H1 (cell line): ENCODE results near the gene MPPED1. TPM values are rescaled to one million over a fixed set of nuclear protein-coding genes. Genes with fewer than 3 reads are reported as not detected.
A peak's percentile ranks its signal among the peaks of the same experiment; 100 is the strongest.

ENCODE experiments used
- CTCF ChIA-PET: fragments of 300-600 bp; sonication (Branson Sonifier 250); formaldehyde crosslinking; loops from one replicate; lab custom pipeline; 2021; ENCODE audit not compliant: partially characterized antibody; lab: Charles Lee
- POLR2A ChIA-PET: fragments of 300-600 bp; sonication (Branson Sonifier 250); formaldehyde crosslinking; loops from one replicate; lab custom pipeline; 2021; ENCODE audit warnings: inconsistent platforms; ENCODE audit not compliant: partially characterized antibody; lab: Charles Lee
- DNase-seq, 2 experiments: peaks; one replicate each; pipeline versions ENCODE4 v3.0.0 to v3.0.0-alpha.2; 2010 to 2022; ENCODE audit warnings: low spot score in 2 of 2, low read depth in 1 of 2, mixed read lengths in 1 of 2
- FAIRE-seq: peaks from 2 replicates; lab custom pipeline; 2011; peaks lifted over from hg19 to GRCh38; lab: Jason Lieb, UNC
- H2AFZ ChIP-seq: 2 replicates; pipeline ENCODE4 v1.8.1; 2012; ENCODE audit warnings: low read length, inconsistent platforms
- H2AK5ac ChIP-seq: 2 replicates; pipeline ENCODE4 v1.6.1; 2013; ENCODE audit warnings: low read depth, low read length
- H2BK120ac ChIP-seq: replicated peaks from 2 replicates; pipeline ENCODE3; 2013; ENCODE audit warnings: low read depth, low read length, inconsistent platforms
- H2BK12ac ChIP-seq: 2 replicates; pipeline ENCODE4 v1.6.1; 2013; ENCODE audit warnings: low read depth, low read length
- H2BK15ac ChIP-seq: 2 replicates; pipeline ENCODE4 v1.6.1; 2013; ENCODE audit warnings: low read length
- H2BK20ac ChIP-seq: 2 replicates; pipeline ENCODE4 v1.6.1; 2013; ENCODE audit warnings: low read length
- H2BK5ac ChIP-seq: 2 replicates; pipeline ENCODE4 v1.6.1; 2013; ENCODE audit warnings: low read depth, low read length
- H3K14ac ChIP-seq: 2 replicates; pipeline ENCODE4 v1.6.1; 2013; ENCODE audit warnings: inconsistent platforms; ENCODE audit not compliant: insufficient read length
- H3K18ac ChIP-seq: 2 replicates; pipeline ENCODE4 v1.6.1; 2013; ENCODE audit warnings: low read length; ENCODE audit errors: extremely low read depth
- H3K23ac ChIP-seq: 2 replicates; pipeline ENCODE4 v1.6.1; 2013; ENCODE audit warnings: inconsistent platforms; ENCODE audit not compliant: insufficient read length
- H3K23me2 ChIP-seq: 2 replicates; pipeline ENCODE4 v1.6.1; 2013; ENCODE audit warnings: low read depth, low read length
- H3K27ac ChIP-seq: 2 replicates; pipeline ENCODE4 v1.6.1; 2011; ENCODE audit warnings: low read depth, low read length, inconsistent platforms
- H3K27me3 ChIP-seq, 4 experiments: replicated peaks in 1 of 4; 1 replicate in 1 of 4; 2 replicates in 3 of 4; pipeline versions ENCODE4 v1.6.1 to v1.8.1; 2011 to 2013; ENCODE audit warnings: low read length in 3 of 4, mild to moderate bottlenecking in 3 of 4, inconsistent platforms in 2 of 4, mixed read lengths in 2 of 4, moderate library complexity in 1 of 4; ENCODE audit not compliant: control insufficient read depth in 3 of 4, insufficient read depth in 3 of 4; ENCODE audit errors: extremely low read depth in 1 of 4
- H3K36me3 ChIP-seq, 4 experiments: 2 replicates each; pipeline versions ENCODE4 v1.6.1 to v1.8.1; 2011 to 2013; ENCODE audit warnings: mild to moderate bottlenecking in 4 of 4, low read length in 3 of 4, moderate library complexity in 2 of 4, control low read depth in 1 of 4, inconsistent platforms in 1 of 4; ENCODE audit not compliant: insufficient read depth in 4 of 4, control insufficient read depth in 2 of 4
- H3K4ac ChIP-seq: replicated peaks from 2 replicates; pipeline ENCODE3; 2013; ENCODE audit warnings: low read length, low read depth, mixed read lengths, inconsistent platforms; ENCODE audit not compliant: insufficient read length
- H3K4me1 ChIP-seq, 4 experiments: replicated peaks in 1 of 4; 1 replicate in 1 of 4; 2 replicates in 3 of 4; pipeline versions ENCODE4 v1.6.1 to v1.8.1; 2011 to 2013; ENCODE audit warnings: low read length in 3 of 4, inconsistent platforms in 2 of 4, mixed read lengths in 1 of 4; ENCODE audit not compliant: insufficient read depth in 4 of 4, control insufficient read depth in 3 of 4
- H3K4me2 ChIP-seq, 2 experiments: 2 replicates each; pipeline versions ENCODE4 v1.6.1 to v1.8.1; 2011 to 2013; ENCODE audit warnings: low read depth in 2 of 2, low read length in 2 of 2, control low read depth in 1 of 2, inconsistent platforms in 1 of 2, mild to moderate bottlenecking in 1 of 2; ENCODE audit not compliant: insufficient read depth in 1 of 2
- H3K4me3 ChIP-seq, 4 experiments: fragments of 200-600, 300-600 bp in 1 of 4; sonication (generic), shearing (Covaris generic), sonication (Bioruptor Twin) in 1 of 4; 2 replicates each; pipeline versions ENCODE4 v1.5.1 to v1.8.1; 2011 to 2016; ENCODE audit warnings: low read length in 4 of 4, low read depth in 3 of 4, control low read depth in 2 of 4, inconsistent platforms in 2 of 4, mild to moderate bottlenecking in 2 of 4, mixed read lengths in 1 of 4, moderate library complexity in 1 of 4; ENCODE audit not compliant: insufficient read depth in 2 of 4; ENCODE audit errors: extremely low read depth in 1 of 4
- H3K56ac ChIP-seq: replicated peaks from 2 replicates; pipeline ENCODE3; 2013; ENCODE audit warnings: low read depth, mild to moderate bottlenecking, mixed read lengths, low read length, inconsistent platforms; ENCODE audit not compliant: insufficient read length
- H3K79me1 ChIP-seq: 2 replicates; pipeline ENCODE4 v1.6.1; 2013; ENCODE audit warnings: low read depth, low read length, control low read depth
- H3K79me2 ChIP-seq, 2 experiments: 2 replicates each; pipeline versions ENCODE4 v1.6.1 to v1.8.1; 2012 to 2013; ENCODE audit warnings: low read length in 2 of 2, mild to moderate bottlenecking in 2 of 2, inconsistent platforms in 1 of 2; ENCODE audit not compliant: insufficient read depth in 2 of 2, control insufficient read depth in 1 of 2
- H3K9ac ChIP-seq, 4 experiments: replicated peaks in 1 of 4; 1 replicate in 1 of 4; 2 replicates in 3 of 4; pipeline versions ENCODE4 v1.6.1 to v1.8.1; 2011 to 2013; ENCODE audit warnings: low read depth in 3 of 4, low read length in 3 of 4, control low read depth in 2 of 4, mild to moderate bottlenecking in 2 of 4, moderate library complexity in 2 of 4, inconsistent platforms in 1 of 4; ENCODE audit errors: extremely low read depth in 1 of 4
- H3K9me3 ChIP-seq, 2 experiments: 2 replicates each; pipeline versions ENCODE4 v1.6.1 to v1.8.1; 2012 to 2013; ENCODE audit warnings: mild to moderate bottlenecking in 2 of 2, moderate library complexity in 2 of 2, control low read depth in 1 of 2, inconsistent platforms in 1 of 2, low read depth in 1 of 2, low read length in 1 of 2, mixed read lengths in 1 of 2; ENCODE audit not compliant: insufficient read depth in 2 of 2
- H4K20me1 ChIP-seq, 2 experiments: replicated peaks in 1 of 2; 2 replicates each; pipeline versions ENCODE3 to v1.8.1; 2011 to 2013; ENCODE audit warnings: inconsistent platforms in 2 of 2, low read length in 2 of 2, mild to moderate bottlenecking in 1 of 2; ENCODE audit not compliant: insufficient read depth in 2 of 2, control insufficient read depth in 1 of 2
- H4K5ac ChIP-seq: 2 replicates; pipeline ENCODE4 v1.6.1; 2013; ENCODE audit warnings: low read length, low read depth, mixed read lengths, inconsistent platforms; ENCODE audit not compliant: insufficient read length
- H4K8ac ChIP-seq: 2 replicates; pipeline ENCODE4 v1.8.0; 2013; ENCODE audit warnings: mild to moderate bottlenecking, moderate library complexity, low read length, inconsistent platforms; ENCODE audit not compliant: insufficient read depth; ENCODE audit errors: extremely low read depth
- H4K91ac ChIP-seq: replicated peaks from 2 replicates; pipeline ENCODE3; 2013; ENCODE audit warnings: low read length, mixed read lengths, inconsistent platforms; ENCODE audit not compliant: insufficient read length
- BACH1 ChIP-seq: IDR thresholded peaks from 2 replicates; pipeline ENCODE4 v1.6.1; 2012; ENCODE audit warnings: low read length, improper control_type of control experiment
- CHD2 ChIP-seq: IDR thresholded peaks from 2 replicates; pipeline ENCODE4 v1.6.1; 2012; ENCODE audit warnings: low read length, improper control_type of control experiment
- CTBP2 ChIP-seq: IDR thresholded peaks from 2 replicates; pipeline ENCODE4 v1.7.0; 2011; ENCODE audit warnings: borderline replicate concordance, mild to moderate bottlenecking, moderate library complexity, mixed read lengths, low read length; ENCODE audit not compliant: insufficient read depth, insufficient read length
- EP300 ChIP-seq, 2 experiments: IDR thresholded peaks; 1 replicate in 1 of 2; 2 replicates in 1 of 2; pipeline ENCODE4 v1.6.1; 2011 to 2012; ENCODE audit warnings: low read depth in 2 of 2, low read length in 2 of 2, mild to moderate bottlenecking in 2 of 2, borderline replicate concordance in 1 of 2, inconsistent platforms in 1 of 2, moderate library complexity in 1 of 2
- PHF8 ChIP-seq: fragments of 200-600 bp; sonication (generic); conservative IDR thresholded peaks from 2 replicates; pipeline ENCODE4 v1.7.1; 2012; ENCODE audit warnings: low read depth, mild to moderate bottlenecking, inconsistent platforms, low read length, moderate library complexity
- SP2 ChIP-seq: IDR thresholded peaks from 2 replicates; pipeline ENCODE4 v1.6.1; 2012; ENCODE audit warnings: mild to moderate bottlenecking, low read length, inconsistent platforms
- SUZ12 ChIP-seq: fragments of 200-600 bp; sonication (generic); IDR thresholded peaks from 2 replicates; pipeline ENCODE4 v1.6.1; 2012; ENCODE audit warnings: mild to moderate bottlenecking, inconsistent platforms, low read length, moderate library complexity, mixed read lengths
- TAF7 ChIP-seq: optimal IDR thresholded peaks from 2 replicates; pipeline ENCODE3; 2011; ENCODE audit warnings: low read depth, mild to moderate bottlenecking, inconsistent platforms, low read length, moderate library complexity, borderline replicate concordance
- TEAD4 ChIP-seq: IDR thresholded peaks from 2 replicates; pipeline ENCODE4 v1.6.1; 2012; ENCODE audit warnings: low read depth, low read length, inconsistent platforms, mixed read lengths
- WGBS, 2 experiments: shearing (Covaris generic) in 1 of 2; methylation state at CpG; one replicate each; pipeline versions ENCODE4 v1.1.6 to v1.1.7; 2013 to 2015; ENCODE audit warnings: low lambda C conversion rate in 2 of 2, mixed read lengths in 2 of 2, inconsistent platforms in 1 of 2, low coverage in 1 of 2, missing lambda C conversion rate in 1 of 2; ENCODE audit not compliant: insufficient replicate concordance in 2 of 2, insufficient coverage in 1 of 2, insufficient read length in 1 of 2; ENCODE audit errors: extremely low coverage in 1 of 2, missing lambda C conversion rate in 1 of 2; 5-methylcytosine and 5-hydroxymethylcytosine counted together
- polyA plus RNA-seq, 7 experiments: library from polyadenylated mRNA; depleted of rRNA in 3 of 7; stranded (reverse) in 5 of 7; unstranded in 2 of 7; fragments of >200 nt in 5 of 7; fragments of 200-250 nt in 2 of 7; gene quantifications; 1 replicate in 5 of 7; 2 replicates in 1 of 7; 4 replicates in 1 of 7; pipeline versions ENCODE4 v1.2.1 to v1.2.3, GENCODE V29; 2011 to 2013; ENCODE audit warnings: missing spikeins in 2 of 7, mixed read lengths in 2 of 7
- total RNA-seq: library from RNA; stranded (reverse); fragmentation: NEBNext Ultra II Directional; extraction: Animal tissue kit (Norgen Biotek cat#: 25700); gene quantifications from 2 replicates; pipeline ENCODE4 v1.2.1, GENCODE V29; 2021
- TF ChIP-seq, protein P1 (sequence below): IDR thresholded peaks from 2 replicates; pipeline ENCODE4 v1.6.1; 2012; ENCODE audit warnings: low read length, inconsistent platforms

Gene MPPED1
- total and polyA plus RNA-seq, 2 of the 8 experiments (the other 6 are each of a cell fraction or from before 2014, with no cell fraction given) = 0.29 to 0.37 TPM

DNA sequence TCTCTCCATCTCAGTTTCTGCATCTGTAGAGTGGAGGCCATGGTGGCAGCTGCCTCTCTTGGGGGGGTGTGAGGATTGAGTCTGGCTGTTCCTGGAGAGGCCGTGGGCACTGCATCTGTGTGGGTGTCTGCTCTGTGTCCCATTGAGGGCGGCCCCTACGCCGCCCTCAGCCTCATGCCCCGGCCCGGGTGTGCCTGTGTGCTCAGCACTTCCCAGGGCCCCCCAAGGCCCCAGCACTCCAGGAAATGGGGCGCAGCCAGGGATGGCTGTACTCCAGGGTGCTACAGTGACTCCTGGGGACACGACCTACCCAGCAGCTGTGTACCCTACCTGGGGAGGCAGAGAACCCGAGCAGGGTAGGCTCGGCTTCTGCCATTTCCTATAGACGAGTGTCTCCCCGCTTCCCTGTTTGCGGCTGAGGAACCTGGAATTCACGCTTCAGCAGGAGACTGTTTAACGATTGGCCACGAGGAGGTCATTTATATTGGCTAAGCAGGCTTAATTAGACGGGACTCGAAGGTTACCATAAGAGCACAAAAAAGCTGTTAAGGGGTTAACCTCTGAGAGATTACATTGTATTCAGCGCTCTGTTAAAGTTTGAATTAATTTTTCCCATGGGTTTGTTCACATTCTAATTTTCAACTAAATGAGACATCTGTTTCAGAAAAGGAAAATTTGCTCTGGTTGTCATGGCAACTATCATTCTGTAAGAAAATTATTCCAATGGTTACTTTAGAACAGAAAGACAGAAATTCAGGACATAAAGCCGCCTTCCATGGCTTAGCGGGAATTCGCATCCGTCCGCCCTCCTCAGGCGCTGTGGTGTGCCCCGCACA lies 76.4 kb downstream of the MPPED1 start:
- 91% methylated on average over 26 of the region's 26 CpGs; no CpG with 5 or more reads in 1 of the 2 experiments for WGBS, 2 experiments
- CTCF ChIA-PET = interaction anchor here (0.7 to 1.4 kb wide), 3 partner anchors 28 to 260 kb away, joined by 3 to 5 read pairs (median 3); no protein-coding TSS in a partner anchor
- no peak overlapping the region for H3K4me2 ChIP-seq
- no peak for TF ChIP-seq PHF8
- no peak for TF ChIP-seq CTBP2
- TF ChIP-seq TEAD4 = no peak
- TF ChIP-seq SP2 = no peak
- TF ChIP-seq SUZ12 = no peak
- no peak for TF ChIP-seq BACH1
- TF ChIP-seq, protein P1, sequence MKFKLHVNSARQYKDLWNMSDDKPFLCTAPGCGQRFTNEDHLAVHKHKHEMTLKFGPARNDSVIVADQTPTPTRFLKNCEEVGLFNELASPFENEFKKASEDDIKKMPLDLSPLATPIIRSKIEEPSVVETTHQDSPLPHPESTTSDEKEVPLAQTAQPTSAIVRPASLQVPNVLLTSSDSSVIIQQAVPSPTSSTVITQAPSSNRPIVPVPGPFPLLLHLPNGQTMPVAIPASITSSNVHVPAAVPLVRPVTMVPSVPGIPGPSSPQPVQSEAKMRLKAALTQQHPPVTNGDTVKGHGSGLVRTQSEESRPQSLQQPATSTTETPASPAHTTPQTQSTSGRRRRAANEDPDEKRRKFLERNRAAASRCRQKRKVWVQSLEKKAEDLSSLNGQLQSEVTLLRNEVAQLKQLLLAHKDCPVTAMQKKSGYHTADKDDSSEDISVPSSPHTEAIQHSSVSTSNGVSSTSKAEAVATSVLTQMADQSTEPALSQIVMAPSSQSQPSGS = no peak
- TF ChIP-seq TAF7 = no peak
- TF ChIP-seq EP300 (IDR thresholded peaks at IDR 0.05; ENCODE audit: borderline replicate concordance in 1 of 2, low read depth in 2 of 2, low read length in 2 of 2) = no peak
- TF ChIP-seq CHD2 = no peak

More for the DNA sequence above, 76.4 kb downstream of the MPPED1 start:
- no peaks in the 10 kb centered on the region; a peak in 1 of 7 replicates for H3K4me1 ChIP-seq
- H2AFZ ChIP-seq = no peak overlapping the region
- H3K79me1 ChIP-seq = no peaks in the 10 kb centered on the region
- no peaks in the 10 kb centered on the region for H3K79me2 ChIP-seq
- no peak overlapping the region for H3K23ac ChIP-seq
- no peak overlapping the region for H2BK20ac ChIP-seq
- no peak overlapping the region for H3K4me3 ChIP-seq
- H2BK15ac ChIP-seq = no peak overlapping the region
- peak overlapping the region; percentile 83; the same call in 1 of the 2 replicates for H4K8ac ChIP-seq
- H3K4ac ChIP-seq = no peak overlapping the region
- no peak overlapping the region for H3K56ac ChIP-seq
- no peak overlapping the region for H3K9ac ChIP-seq
- POLR2A ChIA-PET = no interaction called here
- no peak overlapping the region for H3K14ac ChIP-seq
- H2AK5ac ChIP-seq = no peak overlapping the region
- no peak overlapping the region for H2BK12ac ChIP-seq
- no peak overlapping the region for H3K27ac ChIP-seq
- H4K91ac ChIP-seq = no peak overlapping the region
- H2BK120ac ChIP-seq = no peak overlapping the region
- H2BK5ac ChIP-seq = no peak overlapping the region
- H3K18ac ChIP-seq = no peak overlapping the region
- peaks cover 15% of the 10 kb centered on the region; the same call in 1 of the 2 replicates for H3K23me2 ChIP-seq
- no peaks in the 10 kb centered on the region for H3K27me3 ChIP-seq
- no peak for FAIRE-seq
- peaks cover under 1 to 3% of the 10 kb centered on the region in 2 experiments; a peak in 1 of 4 replicates for H3K9me3 ChIP-seq
- peaks cover 0 to 12% of the 10 kb centered on the region in 2 experiments for H4K20me1 ChIP-seq
- DNase-seq = no peak
- H4K5ac ChIP-seq = no peak overlapping the region
- H3K36me3 ChIP-seq = no peaks in the 10 kb centered on the region
